OCI-LY1 (cell line): ENCODE results near the gene IGFALS.

Experiments
- CTCF ChIP-seq: fragments of 200-600 bp; sonication (generic), shearing (Covaris generic); IDR thresholded peaks from 2 replicates; pipeline ENCODE4 v1.5.1; 2017; ENCODE audit warnings: mild to moderate bottlenecking, antibody characterized with exemption, low read length, moderate library complexity, mixed read lengths
- EZH2 ChIP-seq: fragments of 200-600 bp; sonication (generic), shearing (Covaris generic); IDR thresholded peaks from 2 replicates; pipeline ENCODE4 v1.8.0; 2017; ENCODE audit warnings: borderline replicate concordance, mixed run types, mild to moderate bottlenecking, antibody characterized with exemption, low read length, moderate library complexity, mixed read lengths

GRCh38 chr16:1820096-1820945 is 26.8 kb upstream of the IGFALS start:
- TF ChIP-seq CTCF = no peak
- no peak for TF ChIP-seq EZH2
